Bone marrow (tissue), 2 donors: Measurements from ENCODE around the gene SIPA1.
A peak's percentile ranks its signal among the peaks of the same experiment; 100 is the strongest.
"Not testable (repeated sequence)": the region's sequence is repeated elsewhere in the genome, so short reads cannot be mapped to it uniquely, and the experiment has no call there.

ENCODE experiments used
- DNase-seq, 2 donors: peaks; one replicate each; lab custom pipeline; 2025; lab: John Stamatoyannopoulos, UW

The SIPA1 gene

DNA sequence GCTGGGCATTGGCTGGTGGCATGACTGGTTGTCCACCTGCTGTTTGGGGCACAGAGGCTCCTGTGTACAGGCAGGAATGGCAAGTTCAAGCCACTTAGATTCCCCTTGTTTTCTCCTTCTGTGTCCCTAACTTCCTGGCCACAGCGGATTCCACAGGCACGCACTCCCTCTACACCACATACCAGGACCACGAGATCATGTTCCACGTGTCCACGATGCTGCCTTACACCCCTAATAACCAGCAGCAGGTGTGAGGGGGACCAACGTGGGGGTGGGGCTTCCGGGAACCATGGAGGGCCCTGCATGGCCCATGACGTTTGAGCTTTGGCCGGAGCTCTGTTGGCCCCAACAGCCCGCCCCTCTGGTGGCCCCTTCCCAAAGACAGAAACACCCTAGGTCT lies 7.8 kb downstream of the SIPA1 start:
- DNase-seq = no peak

GRCh38 chr11:65646288-65646957 lies 8.5 kb downstream of the SIPA1 start:
- no peak for DNase-seq

GRCh38 chr11:65646958-65647701 lies 9.2 kb downstream of the SIPA1 start:
- no peak for DNase-seq

GRCh38 chr11:65648997-65649493 lies 11.1 kb downstream of the SIPA1 start:
- DNase-seq = no peak

- no peak for DNase-seq
These were observed 12.0 kb downstream of the SIPA1 start for GRCh38 chr11:65649656-65650546.

- DNase-seq = no peak
These were observed 12.8 kb downstream of the SIPA1 start for GRCh38 chr11:65650547-65651338.

- no peak for DNase-seq
These were observed 13.4 kb downstream of the SIPA1 start for GRCh38 chr11:65651339-65651588.

- DNase-seq = no peak
These were observed 13.9 kb downstream of the SIPA1 start for GRCh38 chr11:65651589-65652510.

DNA sequence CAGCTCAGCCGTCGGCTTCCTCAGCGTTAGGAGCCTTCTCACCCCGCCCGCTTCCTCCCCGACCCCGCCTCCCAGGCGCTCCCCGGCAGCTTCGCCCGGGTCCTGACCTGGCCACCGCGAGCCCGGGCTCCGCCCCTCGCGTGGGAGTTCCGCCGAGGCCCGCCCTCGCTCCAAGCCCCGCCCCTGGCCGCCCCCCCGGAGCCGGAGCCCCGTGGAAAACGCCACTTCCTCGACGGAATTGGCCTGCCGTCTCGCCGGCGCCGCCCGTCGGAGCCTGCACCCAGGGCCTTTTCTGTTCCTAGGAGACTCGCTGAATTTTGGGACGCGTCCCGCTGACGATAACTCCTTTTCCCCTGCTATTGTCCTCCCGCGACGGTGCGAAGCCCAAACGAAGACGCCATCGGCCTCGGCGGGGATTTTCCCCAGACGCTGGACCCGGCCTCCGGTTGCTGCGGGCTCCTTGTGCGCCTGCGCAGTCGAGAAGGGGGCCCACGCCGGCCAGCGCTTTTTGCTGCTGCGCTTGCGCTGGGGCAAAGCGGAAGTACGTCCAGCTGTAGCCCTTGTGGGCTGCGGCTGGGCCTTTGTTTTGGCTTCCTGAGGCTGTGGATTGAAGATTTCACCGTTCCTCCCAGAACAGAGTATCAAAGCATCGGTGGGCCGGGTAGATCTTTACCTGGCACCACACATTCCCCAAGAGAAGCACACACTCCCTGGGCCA lies 14.8 kb downstream of the SIPA1 start:
- peak; percentile 90 to 95 for DNase-seq

- DNase-seq = no peak
These were observed 15.6 kb downstream of the SIPA1 start for GRCh38 chr11:65653229-65654225.

DNA sequence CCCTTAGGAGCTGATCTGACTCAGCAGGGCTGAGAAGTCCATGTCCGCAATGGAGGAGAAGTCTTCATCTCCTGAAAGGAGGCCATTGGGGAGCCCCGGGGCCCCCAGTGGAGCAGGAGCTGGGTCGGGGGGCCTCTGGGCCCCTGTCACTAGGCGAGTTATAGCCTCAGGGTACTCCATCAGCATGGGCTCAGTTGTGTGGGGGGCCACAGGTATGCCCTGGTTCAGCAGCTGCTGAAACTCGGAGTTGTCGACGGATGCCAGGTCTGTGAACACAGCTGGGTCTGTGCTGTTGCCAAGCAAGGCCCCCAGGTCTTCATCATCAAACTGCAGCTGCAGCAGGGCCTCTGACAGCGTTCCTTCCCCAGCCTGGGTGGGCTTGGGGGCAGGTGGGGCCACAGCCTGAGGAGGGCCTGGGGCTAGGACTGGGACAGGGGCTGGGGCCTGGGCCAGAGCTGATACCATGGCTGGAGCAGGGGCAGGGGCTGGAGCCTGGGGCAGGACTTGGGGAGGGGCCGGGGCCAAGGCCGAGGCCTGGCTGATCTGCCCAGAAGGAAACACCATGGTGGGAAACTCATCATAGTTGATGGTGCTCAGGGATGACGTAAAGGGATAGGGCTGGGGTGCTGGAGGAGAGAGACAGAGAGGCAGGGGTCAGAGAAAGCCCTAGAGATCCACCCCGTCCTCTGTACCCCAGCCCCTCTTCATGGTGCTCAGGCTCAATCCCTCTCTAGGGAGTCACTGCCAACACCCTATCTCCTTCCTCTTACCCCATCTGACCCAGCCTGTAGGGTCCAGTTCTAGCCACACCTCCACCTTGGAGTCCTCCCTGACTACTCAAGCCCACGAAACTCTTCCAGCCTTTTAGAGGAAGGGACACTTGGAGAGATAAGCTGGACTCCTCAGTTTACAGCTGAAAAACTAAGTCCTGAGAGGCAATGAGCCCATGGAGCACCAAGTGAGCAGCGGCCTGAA lies 16.8 kb downstream of the SIPA1 start:
- DNase-seq = no peak

DNA sequence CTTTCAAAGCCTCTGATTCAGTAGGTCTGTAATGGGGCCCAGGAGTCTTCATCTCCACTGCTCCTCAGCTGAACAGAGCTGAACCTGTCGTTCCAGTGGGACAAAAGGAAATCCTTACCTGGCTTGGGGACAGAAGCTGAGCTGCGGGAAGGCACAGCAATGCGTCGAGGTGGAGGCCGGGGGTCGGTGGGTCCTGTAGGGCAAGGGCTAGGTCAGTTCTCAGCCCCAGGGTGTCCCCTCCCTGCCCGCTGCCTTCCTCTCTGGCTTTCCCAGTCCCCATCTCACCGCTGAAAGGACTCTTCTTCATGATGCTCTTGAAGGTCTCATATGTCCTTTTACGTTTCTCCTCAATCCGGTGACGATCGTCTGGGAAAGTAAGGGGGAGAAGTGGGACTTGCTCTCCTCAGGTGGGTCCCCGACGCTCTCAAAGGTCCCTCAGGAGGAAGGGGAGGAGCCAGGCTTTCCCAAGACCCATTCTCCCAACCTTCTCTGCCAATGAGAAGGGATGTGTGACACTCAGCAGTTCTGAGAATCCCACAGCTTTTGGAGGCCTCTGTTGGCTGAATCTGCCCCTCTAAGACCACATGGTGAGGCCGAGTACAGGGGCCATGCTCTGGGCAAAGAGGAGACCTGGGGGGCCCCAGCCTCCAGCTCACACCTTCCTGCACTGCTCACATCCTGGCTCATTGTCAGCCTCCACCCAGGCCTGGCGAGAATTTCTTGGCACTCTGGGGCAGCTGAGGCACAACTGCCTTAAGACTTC lies 17.9 kb downstream of the SIPA1 start:
- DNase-seq = no peak

- DNase-seq = no peak
These were observed 19.5 kb downstream of the SIPA1 start for GRCh38 chr11:65657426-65657825.

GRCh38 chr11:65658174-65659021 lies 20.5 kb downstream of the SIPA1 start:
- no peak for DNase-seq

- no peak for DNase-seq
These were observed 22.1 kb downstream of the SIPA1 start for GRCh38 chr11:65660038-65660437.

GRCh38 chr11:65660908-65661307 lies 23.0 kb downstream of the SIPA1 start:
- DNase-seq = not testable (repeated sequence)
